ENCODE results near the gene RPGRIP1L.
"Not testable (repeated sequence)": the region's sequence is repeated elsewhere in the genome, so short reads cannot be mapped to it uniquely, and the experiment has no call there.

The RPGRIP1L gene

DNA sequence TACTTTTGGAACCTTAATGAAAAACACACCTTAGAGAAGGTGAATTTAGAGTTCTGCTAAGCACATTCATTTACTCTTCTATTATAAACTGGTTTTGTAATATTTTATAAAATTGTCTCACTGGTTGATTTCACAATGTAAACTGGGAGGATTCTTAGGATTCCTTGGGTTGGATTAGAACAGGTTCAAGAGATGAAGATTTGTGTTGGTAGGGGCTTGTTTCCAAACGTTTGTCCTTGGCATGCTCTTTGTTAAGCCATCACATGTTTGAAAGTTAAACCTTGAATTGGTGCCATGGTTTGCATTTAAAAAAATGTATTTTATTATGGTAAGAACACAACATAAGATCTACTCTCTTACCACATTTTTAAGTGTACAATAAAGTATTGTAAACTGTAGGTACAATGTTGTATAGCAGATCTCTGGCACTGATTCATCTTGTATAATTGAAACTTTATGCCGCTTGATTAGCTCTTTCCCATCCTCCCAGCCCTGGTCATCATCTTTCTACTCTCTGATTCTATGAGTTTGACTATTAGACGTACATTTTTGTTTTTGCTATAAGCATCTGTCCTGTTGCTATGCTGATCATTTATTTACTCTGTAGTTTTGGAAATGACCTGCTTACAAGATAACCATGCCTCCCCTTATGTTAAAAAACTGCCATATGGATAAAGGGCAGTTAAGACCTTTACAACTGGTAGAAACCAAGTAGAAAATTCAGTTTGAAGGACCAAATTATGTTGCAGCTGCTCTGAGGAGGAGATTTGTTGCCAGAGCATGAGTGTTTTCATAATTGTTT is 9.9 kb upstream of the RPGRIP1L start:
- in situ Hi-C loops (cut with MboI; ENCODE audit: low sequenced_read_pairs), result no loop called here

DNA sequence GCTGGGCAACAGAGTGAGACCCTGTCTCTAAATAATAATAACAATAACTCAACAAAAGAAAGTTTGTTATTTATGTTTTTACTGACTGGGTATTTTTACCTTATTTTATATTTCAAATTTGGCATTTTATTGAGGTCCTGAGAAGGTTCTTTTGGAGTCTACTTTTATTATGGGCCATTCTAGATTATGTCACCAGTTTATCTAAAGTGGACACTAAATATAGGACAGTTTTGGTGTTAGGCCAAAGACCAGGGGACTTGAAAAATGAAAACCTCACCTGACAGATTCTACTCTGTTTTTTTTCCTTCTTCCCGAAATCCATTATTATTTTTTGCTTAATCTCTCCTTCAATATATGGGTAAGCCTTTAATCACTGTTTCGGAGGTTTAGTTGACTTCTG is 8.4 kb upstream of the RPGRIP1L start:
- in situ Hi-C loops (cut with MboI; ENCODE audit: low sequenced_read_pairs), result no loop called here

DNA sequence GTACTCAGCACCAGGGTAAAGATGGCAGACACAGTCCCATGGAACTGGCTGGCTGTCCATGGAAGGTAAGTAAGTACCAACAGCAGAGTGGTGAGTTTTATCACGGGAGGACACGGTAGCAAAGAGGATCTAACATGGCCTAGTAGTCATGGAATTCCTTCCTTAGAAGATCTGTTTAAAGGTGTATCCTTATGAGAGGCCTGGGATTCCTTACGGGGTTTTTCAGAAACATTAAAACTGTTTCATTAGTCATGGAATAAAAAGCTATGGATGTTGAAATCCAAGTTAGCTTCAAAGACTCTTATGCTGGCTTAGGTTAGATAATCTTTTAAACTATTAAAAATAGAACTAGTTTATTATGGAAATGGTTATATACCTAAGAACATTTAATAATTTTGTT is 7.7 kb upstream of the RPGRIP1L start:
- in situ Hi-C loops (cut with MboI; ENCODE audit: low sequenced_read_pairs), result no loop called here

DNA sequence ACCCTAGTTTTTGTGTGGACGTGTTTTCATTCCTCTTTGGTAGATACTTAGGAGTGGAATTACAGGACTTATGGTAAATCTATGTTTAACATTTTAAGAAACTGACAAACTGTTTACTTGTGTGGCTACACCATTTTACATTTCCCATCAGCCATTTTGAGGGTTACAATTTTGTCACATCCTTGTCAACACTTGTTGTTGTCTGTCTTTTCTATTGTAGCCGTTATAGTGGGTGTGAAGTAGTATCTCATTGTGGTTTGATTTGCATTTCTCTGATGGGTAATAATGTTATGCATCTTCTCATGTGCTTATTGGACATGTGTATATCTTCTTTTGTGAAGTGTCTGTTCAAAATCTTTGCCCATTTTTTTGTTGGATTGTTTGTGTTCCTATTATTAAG is 4.8 kb upstream of the RPGRIP1L start:
- in situ Hi-C loops (cut with MboI; ENCODE audit: low sequenced_read_pairs), result no loop called here

DNA sequence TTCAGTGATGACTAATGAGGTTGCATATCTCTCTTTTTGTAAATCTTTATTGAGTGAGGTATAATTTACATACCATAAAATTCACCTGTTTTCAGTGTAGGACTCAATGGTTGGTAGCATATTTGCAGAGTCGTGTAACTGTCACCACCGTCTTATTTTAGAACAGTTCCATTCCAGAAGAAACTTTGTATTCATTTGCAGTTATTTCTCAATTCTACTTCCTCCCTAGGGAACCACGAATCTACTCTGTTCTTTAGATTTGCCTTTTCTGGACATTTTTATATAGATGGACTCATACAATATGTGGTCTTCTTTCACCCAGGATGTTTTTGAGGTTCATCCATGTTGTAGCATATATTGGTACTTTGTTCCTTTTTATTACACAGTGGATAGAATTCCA is 4.0 kb upstream of the RPGRIP1L start:
- in situ Hi-C loops (cut with MboI; ENCODE audit: low sequenced_read_pairs), result no loop called here

DNA sequence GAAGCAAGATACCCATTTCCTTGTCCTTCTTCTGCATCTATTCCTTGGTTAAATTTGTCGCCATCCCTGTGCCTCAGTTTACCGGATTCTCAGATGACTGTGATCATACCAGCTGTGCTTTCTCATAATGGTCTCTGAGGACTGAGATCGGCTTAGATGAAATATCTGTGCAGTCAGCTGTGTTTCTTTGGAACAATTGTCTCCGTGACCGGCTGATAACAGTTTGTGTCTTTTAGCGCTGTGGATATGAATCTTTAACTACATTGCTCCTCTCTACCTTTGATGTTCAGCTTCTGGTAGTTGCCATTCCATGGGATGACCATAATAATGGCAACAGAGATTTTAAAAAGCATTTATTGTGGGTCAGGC is 770 bp upstream of the RPGRIP1L start:
- in situ Hi-C loops (cut with MboI; ENCODE audit: low sequenced_read_pairs), result no loop called here

DNA sequence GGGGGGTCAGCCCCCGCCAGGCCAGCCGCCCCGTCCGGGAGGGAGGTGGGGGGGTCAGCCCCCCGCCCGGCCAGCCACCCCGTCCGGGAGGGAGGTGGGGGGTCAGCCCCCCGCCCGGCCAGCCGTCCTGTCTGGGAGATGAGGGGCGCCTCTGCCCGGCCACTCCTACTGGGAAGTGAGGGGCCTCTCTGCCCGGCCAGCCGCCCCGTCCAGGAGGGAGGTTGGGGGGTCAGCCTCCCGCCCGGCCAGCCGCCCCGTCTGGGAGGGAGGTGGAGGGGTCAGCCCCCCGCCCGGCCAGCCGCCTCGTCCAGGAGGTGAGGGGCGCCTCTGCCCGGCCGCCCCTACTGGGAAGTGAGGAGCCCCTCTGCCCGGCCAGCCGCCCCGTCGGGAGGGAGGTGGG is 5.4 kb downstream of the RPGRIP1L start:
- in situ Hi-C loops (cut with MboI; ENCODE audit: low sequenced_read_pairs), result not testable (repeated sequence)

DNA sequence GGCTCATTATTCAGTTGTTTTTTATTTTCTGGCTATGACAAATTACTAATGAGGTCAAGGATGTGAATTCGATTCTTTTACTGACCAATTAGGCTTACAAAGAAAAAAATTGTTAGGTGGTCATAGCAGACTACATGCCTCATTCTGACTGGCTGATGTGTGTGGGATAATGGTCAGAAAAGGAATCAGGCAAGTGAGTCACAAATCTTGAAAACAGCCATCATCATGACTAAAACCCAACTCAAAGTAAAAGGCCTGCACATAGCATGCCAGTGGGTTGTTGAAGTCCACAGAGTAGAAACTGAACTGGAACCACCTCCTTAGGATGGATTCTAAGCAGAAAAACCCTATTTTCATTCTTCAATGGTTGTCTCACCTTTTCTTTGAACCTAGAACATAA is 8.6 kb downstream of the RPGRIP1L start:
- in situ Hi-C loops (cut with MboI; ENCODE audit: low sequenced_read_pairs), result no loop called here

DNA sequence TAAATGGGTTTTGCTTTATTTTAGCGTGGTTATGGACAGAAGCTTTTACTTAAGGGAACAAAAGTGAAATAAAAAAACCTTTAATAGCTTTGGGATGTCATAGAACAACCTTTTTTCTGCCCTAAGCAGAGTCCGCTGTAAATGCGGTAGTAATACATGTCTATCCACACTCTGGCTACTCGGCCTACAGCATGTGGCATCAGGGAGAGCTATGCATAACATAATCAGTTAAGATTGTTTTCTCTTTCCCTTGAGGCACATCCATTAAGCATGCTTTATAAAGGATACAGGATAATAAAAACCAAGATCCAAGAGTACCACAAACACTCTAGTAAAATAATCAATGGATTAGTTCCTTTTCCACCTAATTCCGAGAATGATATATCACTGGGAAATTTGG is 10.3 kb downstream of the RPGRIP1L start:
- in situ Hi-C loops (cut with MboI; ENCODE audit: low sequenced_read_pairs), result no loop called here

DNA sequence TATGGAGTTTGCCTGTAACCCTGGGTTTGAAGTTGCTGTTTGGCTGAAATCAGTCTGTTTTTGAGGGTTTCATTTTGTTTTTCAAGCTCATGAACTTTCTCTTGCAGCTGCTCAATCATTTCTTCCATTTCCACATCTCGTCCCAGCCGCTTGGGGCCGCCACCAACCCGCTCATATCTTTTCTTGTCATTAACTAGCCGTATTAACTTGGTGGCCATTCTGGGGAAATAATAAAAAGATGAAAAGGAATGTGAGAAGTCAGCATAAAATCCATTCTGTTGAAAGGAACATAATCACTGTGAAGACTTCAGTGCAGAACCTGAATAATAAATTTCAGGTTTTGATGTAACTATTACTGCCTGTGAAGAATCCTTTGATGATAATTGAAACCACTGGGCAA is 11.5 kb downstream of the RPGRIP1L start:
- in situ Hi-C loops (cut with MboI; ENCODE audit: low sequenced_read_pairs), result no loop called here

DNA sequence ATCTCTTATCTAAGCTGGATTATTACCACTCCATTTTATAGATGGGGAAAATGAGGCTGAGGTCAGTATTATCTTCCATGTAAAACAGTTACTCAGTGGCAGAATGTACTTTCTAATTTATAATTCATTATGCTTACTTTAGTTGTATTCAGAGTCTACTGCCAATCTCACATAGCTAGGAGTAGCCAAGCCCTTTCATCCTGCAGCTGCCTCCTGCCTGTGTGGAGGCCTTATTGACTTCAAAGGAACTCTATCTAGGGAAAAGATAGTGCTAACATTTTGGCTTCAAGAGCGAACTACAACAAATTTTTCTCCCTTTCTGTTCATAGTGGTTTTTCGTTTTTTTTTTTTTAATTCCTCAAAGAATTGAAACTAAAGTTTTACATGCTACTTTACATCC is 12.9 kb downstream of the RPGRIP1L start:
- in situ Hi-C loops (cut with MboI; ENCODE audit: low sequenced_read_pairs), result no loop called here

DNA sequence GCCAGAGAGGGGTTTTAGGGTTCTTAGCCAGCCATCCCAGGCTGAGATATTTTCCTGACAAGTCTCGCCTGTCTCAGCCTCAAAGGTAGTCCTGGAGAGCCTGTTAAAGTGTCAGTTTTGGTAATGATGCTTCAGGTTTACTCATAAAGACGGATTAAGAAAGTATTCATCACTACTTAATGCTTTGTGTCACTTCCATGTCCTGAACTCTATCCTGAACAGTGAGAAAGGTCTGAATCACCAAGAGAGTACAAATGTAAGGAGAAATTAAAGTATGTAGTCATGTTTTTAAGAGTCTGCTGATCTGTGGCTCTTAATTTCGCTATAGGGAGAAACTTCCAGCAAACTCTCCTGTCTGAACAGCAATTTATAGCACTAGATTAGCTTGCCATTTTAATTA is 14.0 kb downstream of the RPGRIP1L start:
- in situ Hi-C loops (cut with MboI; ENCODE audit: low sequenced_read_pairs), result no loop called here

DNA sequence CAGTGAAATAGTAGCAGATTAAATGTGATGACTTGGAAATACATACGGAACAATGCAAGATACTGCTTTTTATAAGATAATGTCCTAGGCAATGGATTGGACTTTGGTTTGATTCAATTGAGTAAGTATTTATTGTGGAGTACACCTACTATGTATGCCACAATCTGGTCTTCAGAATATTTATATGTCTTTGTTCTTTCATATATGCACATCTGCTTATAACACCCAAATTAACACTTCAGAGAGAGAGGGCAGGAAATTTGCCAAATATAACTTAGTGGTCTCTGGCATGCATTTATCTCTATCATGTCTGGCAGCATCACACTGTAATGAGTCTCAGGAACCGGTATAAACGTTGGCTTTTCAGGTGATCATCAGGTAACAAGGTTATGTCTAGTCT is 16.9 kb downstream of the RPGRIP1L start:
- in situ Hi-C loops (cut with MboI; ENCODE audit: low sequenced_read_pairs), result no loop called here

DNA sequence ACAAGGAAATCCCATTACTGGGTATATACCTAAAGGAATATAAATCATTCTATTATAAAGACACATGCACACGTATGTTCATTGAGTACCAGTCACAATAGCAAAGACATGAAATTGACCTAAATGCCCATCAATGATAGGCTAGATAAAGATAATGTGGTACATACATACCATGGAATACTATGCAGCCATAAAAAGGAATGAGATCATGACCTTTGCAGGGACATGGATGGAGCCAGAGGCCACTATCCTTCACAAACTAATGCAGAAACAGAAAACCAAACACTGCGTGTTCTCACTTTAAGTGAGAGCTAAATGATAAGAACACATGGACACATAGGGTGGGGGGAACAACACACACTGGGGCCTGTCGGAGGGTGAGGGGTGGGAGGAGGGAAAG is 18.3 kb downstream of the RPGRIP1L start:
- in situ Hi-C loops (cut with MboI; ENCODE audit: low sequenced_read_pairs), result not testable (repeated sequence)

DNA sequence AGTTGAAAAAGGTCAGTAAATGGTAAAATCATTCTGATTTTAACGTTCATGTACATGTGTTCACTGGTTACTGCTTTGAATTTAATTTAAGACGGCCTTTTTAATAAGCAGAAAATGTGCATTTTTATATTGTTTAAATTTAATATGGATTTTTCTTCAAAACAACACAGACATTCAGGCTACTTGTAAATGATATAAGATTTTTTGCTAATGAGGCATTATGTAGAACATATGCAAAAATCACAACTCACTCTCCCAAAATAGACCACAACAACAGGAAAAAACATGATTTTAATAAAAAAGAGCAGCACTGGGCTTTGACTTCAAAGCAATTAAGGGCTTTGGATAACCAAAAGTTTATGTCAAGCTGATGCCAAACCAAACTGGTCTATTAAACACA is 22.3 kb downstream of the RPGRIP1L start:
- in situ Hi-C loops (cut with MboI; ENCODE audit: low sequenced_read_pairs), result no loop called here

DNA sequence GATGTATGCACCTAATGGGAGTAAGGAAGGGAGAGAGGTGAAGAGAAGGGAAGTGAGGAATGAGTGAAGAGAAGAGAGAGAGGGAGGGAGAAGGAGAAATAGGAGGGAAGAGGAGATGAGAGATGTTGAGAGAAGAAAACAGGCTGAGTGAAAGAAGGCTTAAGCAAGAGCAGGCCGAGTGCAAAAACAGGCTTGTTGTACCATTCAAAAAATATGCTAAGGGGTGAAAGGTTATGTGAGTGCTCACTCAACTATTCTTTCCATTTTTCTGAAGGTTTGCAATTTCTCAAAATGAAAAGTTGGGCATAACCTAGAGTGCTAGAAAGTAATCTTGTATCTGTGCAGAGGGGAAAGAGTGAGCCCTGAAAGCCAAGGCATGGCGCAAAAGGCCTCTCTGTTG is 22.9 kb downstream of the RPGRIP1L start:
- in situ Hi-C loops (cut with MboI; ENCODE audit: low sequenced_read_pairs), result no loop called here

DNA sequence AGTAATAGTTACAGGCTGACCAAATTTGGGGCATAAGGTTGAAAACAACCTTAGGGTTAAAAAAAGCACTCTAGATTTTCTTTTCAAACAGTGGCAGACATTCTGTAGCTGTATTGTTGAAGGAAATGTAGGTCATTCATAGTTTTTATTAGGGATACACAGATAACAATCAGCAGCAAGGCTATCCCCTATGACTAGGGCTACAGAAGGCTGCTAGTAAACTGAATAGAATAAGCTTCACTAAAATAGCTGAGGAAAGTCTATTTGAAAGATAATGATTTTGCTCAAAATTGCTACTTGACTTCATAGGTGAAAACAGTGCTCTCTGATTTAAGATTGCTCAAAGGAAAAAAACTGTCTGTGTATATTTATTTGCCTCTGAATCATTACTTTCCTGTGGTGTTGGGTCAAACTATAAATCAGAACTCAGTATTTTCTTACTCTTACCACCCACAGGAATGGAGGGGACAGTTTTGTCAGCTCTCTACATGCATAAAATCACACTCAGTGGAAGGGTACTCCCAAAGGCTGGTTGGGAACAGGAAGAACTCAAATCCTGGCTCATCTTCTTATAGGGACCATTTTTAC is 24.8 kb downstream of the RPGRIP1L start:
- in situ Hi-C loops (cut with MboI; ENCODE audit: low sequenced_read_pairs), result no loop called here

DNA sequence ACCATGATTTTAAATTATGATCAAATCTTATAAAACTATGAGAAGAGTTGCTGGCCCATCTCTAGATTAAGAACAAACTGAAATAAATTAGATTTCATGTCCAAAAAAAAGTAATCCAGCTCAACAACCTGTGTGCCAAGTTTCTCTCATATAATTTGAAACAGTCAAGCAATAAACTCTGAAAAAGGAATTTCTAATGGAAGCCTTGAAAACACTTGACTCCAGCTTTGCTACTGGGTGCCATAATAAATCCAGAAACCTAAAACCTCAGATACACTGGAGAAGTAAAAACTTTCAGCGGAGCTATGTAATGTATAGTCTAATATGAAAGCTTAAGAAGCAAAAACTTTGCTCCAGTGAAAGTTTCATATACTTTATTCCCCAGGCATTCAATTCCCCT is 25.5 kb downstream of the RPGRIP1L start:
- in situ Hi-C loops (cut with MboI; ENCODE audit: low sequenced_read_pairs), result no loop called here

DNA sequence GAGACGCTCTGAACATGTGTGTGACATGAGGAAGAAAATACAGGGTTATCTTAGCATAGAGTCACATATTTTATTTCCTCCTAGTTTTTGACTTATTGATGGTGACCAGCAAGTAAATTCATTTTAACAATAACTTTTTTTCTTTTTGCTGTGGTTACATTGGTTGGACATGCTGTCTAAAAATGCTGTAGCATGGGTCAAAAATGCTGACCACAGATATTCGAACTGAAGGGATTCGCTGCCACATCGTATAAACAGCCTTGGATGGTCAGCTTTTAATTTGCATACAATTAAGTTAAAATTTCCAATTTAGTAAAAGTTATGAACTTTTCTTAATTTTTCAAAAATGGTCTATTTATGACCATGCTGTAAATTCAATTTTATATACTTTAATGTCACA is 30.5 kb downstream of the RPGRIP1L start:
- in situ Hi-C loops (cut with MboI; ENCODE audit: low sequenced_read_pairs), result no loop called here

DNA sequence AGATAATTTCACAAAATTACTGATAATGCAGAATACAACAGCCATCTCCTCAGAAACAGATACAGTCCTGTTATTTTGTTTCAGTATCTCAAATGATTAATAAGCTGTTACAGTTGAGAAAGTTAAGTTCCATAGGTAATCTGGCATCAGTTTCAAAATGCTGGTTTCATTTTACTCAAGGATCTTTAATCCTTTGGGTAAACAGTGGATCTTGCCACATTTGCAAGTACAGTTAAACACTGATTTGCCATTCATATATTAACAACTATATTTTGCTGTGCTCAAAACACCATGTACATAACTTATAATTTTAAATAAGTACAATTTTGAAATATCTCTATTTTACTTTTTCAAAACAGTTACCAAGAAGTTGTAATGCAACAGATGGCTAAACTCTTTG is 31.2 kb downstream of the RPGRIP1L start:
- in situ Hi-C loops (cut with MboI; ENCODE audit: low sequenced_read_pairs), result no loop called here

DNA sequence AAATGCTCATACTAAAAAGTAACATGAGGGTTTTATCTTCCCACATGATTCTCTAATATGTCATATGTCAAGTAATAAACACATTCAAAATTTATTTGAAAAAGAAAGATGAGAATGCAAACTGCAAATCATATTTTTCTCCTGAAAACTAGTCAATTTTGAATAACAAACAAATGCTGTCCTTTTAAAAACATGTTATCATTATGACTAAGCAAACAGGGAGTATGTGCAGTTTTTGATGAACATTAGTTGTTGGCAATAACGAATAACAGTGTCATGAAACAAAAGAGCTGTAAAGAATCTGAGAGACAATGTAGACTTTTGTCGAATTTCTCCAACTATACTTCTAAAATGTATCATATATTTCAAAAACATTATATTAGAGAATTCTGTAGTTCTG is 34.8 kb downstream of the RPGRIP1L start:
- in situ Hi-C loops (cut with MboI; ENCODE audit: low sequenced_read_pairs), result no loop called here

DNA sequence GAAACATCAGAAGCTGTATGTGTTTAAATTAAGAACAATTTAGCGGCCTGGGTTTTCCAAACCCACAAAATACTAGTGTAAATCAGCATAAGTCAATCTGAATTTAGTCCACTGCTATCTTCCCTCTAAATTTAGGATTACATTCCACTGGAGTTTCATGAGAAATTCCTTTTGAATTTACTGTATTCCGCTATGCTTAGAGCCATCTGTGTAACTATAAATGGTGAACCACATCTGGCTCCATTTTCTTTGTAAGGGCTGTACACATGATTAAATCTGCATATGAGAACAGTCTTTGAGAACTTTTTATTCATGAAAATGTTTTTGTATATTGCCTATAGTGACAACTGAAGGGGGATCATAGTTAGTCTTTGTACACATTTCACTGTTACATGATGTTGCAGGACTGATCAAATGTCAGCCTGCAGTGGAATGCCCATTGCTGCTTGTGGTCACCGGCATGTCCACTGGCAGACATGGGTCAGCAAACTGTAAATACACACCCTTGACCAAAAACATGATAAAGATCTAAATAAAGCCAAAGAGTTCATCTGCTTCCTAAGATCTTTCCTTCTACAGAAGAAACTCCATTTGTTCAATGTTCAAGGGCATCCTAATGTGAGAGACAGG is 36.8 kb downstream of the RPGRIP1L start:
- in situ Hi-C loops (cut with MboI; ENCODE audit: low sequenced_read_pairs), result no loop called here
